Endothelial cell of umbilical vein (primary cell): ENCODE data around the gene RAD51B. TPM values are rescaled to one million over a fixed set of nuclear protein-coding genes. Genes with fewer than 3 reads are reported as not detected.
A peak's percentile ranks its signal among the peaks of the same experiment; 100 is the strongest.

Experiments used
- BruUV-seq: library from RNA; stranded (reverse); fragments of 400-500 nt; replicated peaks from 2 replicates; lab custom pipeline; 2021; lab: Mats Ljungman, UMichigan
- CTCF ChIA-PET: fragments of 300-600, 350-600 bp; sonication (Branson Sonifier 250); formaldehyde crosslinking; loops from one replicate; lab custom pipeline; 2021; ENCODE audit warnings: antibody characterized with exemption, inconsistent platforms; lab: Charles Lee
- POLR2A ChIA-PET: fragments of 300-600, 350-600 bp; sonication (Branson Sonifier 250); formaldehyde crosslinking; loops from one replicate; lab custom pipeline; 2021; ENCODE audit warnings: antibody characterized with exemption, inconsistent platforms; lab: Charles Lee
- DNase-seq: peaks from one replicate; pipeline ENCODE4 v3.0.0-alpha.2; 2011; ENCODE audit warnings: low read depth, low spot score
- FAIRE-seq: peaks from 2 replicates; lab custom pipeline; 2011; peaks lifted over from hg19 to GRCh38; lab: Jason Lieb, UNC
- H2AFZ ChIP-seq: 2 replicates; pipeline ENCODE4 v1.6.0; 2012; ENCODE audit warnings: low read depth, low read length, control low read depth, inconsistent platforms
- H3K27ac ChIP-seq: 2 replicates; pipeline ENCODE4 v1.5.1; 2011; ENCODE audit warnings: low read depth, mild to moderate bottlenecking, control low read depth, low read length, moderate library complexity; ENCODE audit not compliant: insufficient read depth
- H3K27me3 ChIP-seq, 2 experiments: 2 replicates each; pipeline versions ENCODE4 v1.6.0 to v1.6.1; 2011; ENCODE audit warnings: low read length in 2 of 2, mixed read lengths in 1 of 2; ENCODE audit not compliant: control insufficient read depth in 2 of 2, insufficient read depth in 2 of 2
- H3K36me3 ChIP-seq, 2 experiments: 2 replicates in 1 of 2; 3 replicates in 1 of 2; pipeline ENCODE4 v1.5.1; 2011; ENCODE audit warnings: low read length in 2 of 2, mild to moderate bottlenecking in 1 of 2, moderate library complexity in 1 of 2; ENCODE audit not compliant: control insufficient read depth in 2 of 2, insufficient read depth in 2 of 2; ENCODE audit errors: extremely low read depth in 1 of 2
- H3K4me1 ChIP-seq: 3 replicates; pipeline ENCODE4 v1.5.1; 2011; ENCODE audit warnings: mild to moderate bottlenecking, low read length; ENCODE audit not compliant: control insufficient read depth, insufficient read depth; ENCODE audit errors: extremely low read depth
- H3K4me2 ChIP-seq: 2 replicates; pipeline ENCODE4 v1.6.1; 2011; ENCODE audit warnings: low read length, control low read depth, mixed read lengths; ENCODE audit not compliant: insufficient read depth
- H3K4me3 ChIP-seq, 3 experiments: fragments of 200-600 bp in 1 of 3; sonication (generic), shearing (Covaris generic) in 1 of 3; replicated peaks in 1 of 3; 2 replicates each; pipeline ENCODE4 v1.5.1; 2011 to 2016; ENCODE audit warnings: control low read depth in 3 of 3, low read length in 3 of 3, mild to moderate bottlenecking in 2 of 3, inconsistent platforms in 1 of 3, low read depth in 1 of 3, moderate library complexity in 1 of 3; ENCODE audit not compliant: insufficient read depth in 1 of 3
- H3K79me2 ChIP-seq: 2 replicates; pipeline ENCODE4 v1.6.0; 2012; ENCODE audit warnings: low read length, inconsistent platforms; ENCODE audit not compliant: control insufficient read depth, insufficient read depth
- H3K9ac ChIP-seq: replicated peaks from 2 replicates; pipeline ENCODE3; 2011; ENCODE audit warnings: low read length, control low read depth; ENCODE audit not compliant: insufficient read depth; ENCODE audit errors: extremely low read depth
- H3K9me1 ChIP-seq: replicated peaks from 3 replicates; pipeline ENCODE4 v1.6.0; 2011; ENCODE audit warnings: mild to moderate bottlenecking, low read length; ENCODE audit not compliant: control insufficient read depth, insufficient read depth; ENCODE audit errors: extremely low read depth
- H3K9me3 ChIP-seq: replicated peaks from 2 replicates; pipeline ENCODE4 v1.5.1; 2012; ENCODE audit warnings: low read length, inconsistent platforms; ENCODE audit not compliant: control insufficient read depth, insufficient read depth
- H4K20me1 ChIP-seq: replicated peaks from 2 replicates; pipeline ENCODE3; 2011; ENCODE audit warnings: mild to moderate bottlenecking, low read length; ENCODE audit not compliant: control insufficient read depth, insufficient read depth; ENCODE audit errors: extremely low read depth
- EZH2 ChIP-seq: IDR thresholded peaks from 2 replicates; pipeline ENCODE4 v1.6.1; 2012; ENCODE audit warnings: borderline replicate concordance, low read depth, mild to moderate bottlenecking, moderate library complexity, low read length, inconsistent platforms; ENCODE audit not compliant: severe bottlenecking
- FOS ChIP-seq: IDR thresholded peaks from 2 replicates; pipeline ENCODE4 v1.6.1; 2011; ENCODE audit warnings: mild to moderate bottlenecking, low read length, moderate library complexity, borderline replicate concordance; ENCODE audit not compliant: insufficient read depth
- MYC ChIP-seq: IDR thresholded peaks from one replicate; pipeline ENCODE4 v1.6.1; 2011; ENCODE audit warnings: mild to moderate bottlenecking, low read depth, low read length
- POLR2A ChIP-seq: IDR thresholded peaks from 2 replicates; pipeline ENCODE4 v1.6.1; 2012; ENCODE audit warnings: low read depth, mild to moderate bottlenecking, control low read depth, low read length
- POLR2AphosphoS5 ChIP-seq: IDR thresholded peaks from 2 replicates; pipeline ENCODE4 v1.6.1; 2012; ENCODE audit warnings: low read depth, mild to moderate bottlenecking, control low read depth, low read length, moderate library complexity; ENCODE audit not compliant: insufficient read depth
- dilution Hi-C: fragments of 300-500 bp; cut with MboI; formaldehyde crosslinking; loops from one replicate; pipeline ENCODE4 v1.15.0; 2019; ENCODE audit warnings: low sequenced_read_pairs; ENCODE audit not compliant: extremely low pct_ligation_motif_present
- intact Hi-C: fragments of 100-400 bp; cut with micrococcal nuclease; formaldehyde crosslinking; loops from one replicate; pipeline ENCODE4 v1.10.0; 2022
- polyA plus RNA-seq, 4 experiments: library from polyadenylated mRNA; depleted of rRNA in 3 of 4; stranded (reverse) in 3 of 4; unstranded in 1 of 4; fragments of >200 nt; gene quantifications; 2 replicates each; pipeline versions ENCODE4 v1.2.1 to v1.2.3, GENCODE V29; 2011 to 2012; ENCODE audit warnings: missing spikeins in 1 of 4
- total RNA-seq: library from RNA; stranded (reverse); gene quantifications from 2 replicates; pipeline ENCODE4 v1.2.3, GENCODE V29; 2021
- TF ChIP-seq, protein P1 (sequence below), 2 donors: IDR thresholded peaks; 1 replicate in 1 of 2; 2 replicates in 1 of 2; pipeline ENCODE4 v1.5.1; 2011; ENCODE audit warnings: low read length in 2 of 2, mild to moderate bottlenecking in 2 of 2, moderate library complexity in 2 of 2, control low read depth in 1 of 2, inconsistent platforms in 1 of 2, low read depth in 1 of 2; ENCODE audit not compliant: insufficient read depth in 1 of 2; ENCODE audit errors: extremely low read depth in 1 of 2
- TF ChIP-seq, protein P2 (sequence below): IDR thresholded peaks from 2 replicates; pipeline ENCODE4 v1.6.1; 2011; ENCODE audit not compliant: insufficient read depth, insufficient read length

Gene RAD51B
- total and polyA plus RNA-seq, 2 donors (not counting 3 experiments of a cell fraction or from before 2014, with no cell fraction given), result 3.9 to 19.0 TPM

DNA sequence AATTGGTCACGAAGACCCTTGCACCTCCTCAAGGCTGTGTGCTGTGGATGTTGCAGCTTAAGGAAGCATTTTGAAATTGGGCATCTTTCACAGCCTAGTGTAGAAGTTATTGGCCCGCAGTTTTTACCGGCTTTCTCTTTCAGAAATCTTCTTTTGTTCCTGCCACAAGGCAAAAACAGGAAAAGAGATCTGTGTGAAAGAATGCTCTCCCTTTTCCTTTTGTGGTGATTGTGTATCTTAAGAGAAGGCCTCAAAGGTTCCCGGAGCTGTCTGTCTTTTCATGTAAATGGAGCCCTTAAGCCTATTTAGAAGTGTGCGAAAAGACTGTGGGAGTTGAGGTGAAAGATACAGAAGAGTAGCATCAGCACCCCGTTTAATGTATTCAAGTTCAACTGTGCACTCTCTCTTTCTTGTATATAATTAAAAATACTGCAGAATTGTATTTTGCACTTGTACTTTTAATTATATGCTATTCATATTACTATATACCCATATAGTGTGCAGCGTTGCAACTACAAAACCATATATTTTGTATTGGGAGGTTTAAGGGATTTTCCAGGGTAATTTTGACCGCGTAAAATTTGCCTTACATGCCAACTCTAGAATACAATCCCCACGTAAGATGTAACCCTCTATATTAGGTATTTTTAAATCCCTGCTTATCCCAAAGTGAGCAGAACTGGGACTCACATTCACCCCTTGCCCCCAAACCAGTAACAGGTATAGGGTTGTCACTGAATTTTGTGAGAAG is 441.7 kb downstream of the RAD51B start:
- Histone ChIP-seq H4K20me1 (no peaks in the 10 kb centered on the region), H3K4me2 (peak overlapping the region; percentile 20), H3K9me1 (peaks cover 2% of the 10 kb centered on the region), H3K4me3 (no peak overlapping the region), H3K4me1 (peaks cover 24% of the 10 kb centered on the region), H3K27me3 (no peaks in the 10 kb centered on the region), H3K36me3 (no peaks in the 10 kb centered on the region), H3K79me2 (no peaks in the 10 kb centered on the region), H3K27ac (peak overlapping the region; percentile 5), H3K9ac (no peak overlapping the region), H2AFZ (peak overlapping the region; percentile 39), H3K9me3 (no peaks in the 10 kb centered on the region)
- TF ChIP-seq, protein P1, sequence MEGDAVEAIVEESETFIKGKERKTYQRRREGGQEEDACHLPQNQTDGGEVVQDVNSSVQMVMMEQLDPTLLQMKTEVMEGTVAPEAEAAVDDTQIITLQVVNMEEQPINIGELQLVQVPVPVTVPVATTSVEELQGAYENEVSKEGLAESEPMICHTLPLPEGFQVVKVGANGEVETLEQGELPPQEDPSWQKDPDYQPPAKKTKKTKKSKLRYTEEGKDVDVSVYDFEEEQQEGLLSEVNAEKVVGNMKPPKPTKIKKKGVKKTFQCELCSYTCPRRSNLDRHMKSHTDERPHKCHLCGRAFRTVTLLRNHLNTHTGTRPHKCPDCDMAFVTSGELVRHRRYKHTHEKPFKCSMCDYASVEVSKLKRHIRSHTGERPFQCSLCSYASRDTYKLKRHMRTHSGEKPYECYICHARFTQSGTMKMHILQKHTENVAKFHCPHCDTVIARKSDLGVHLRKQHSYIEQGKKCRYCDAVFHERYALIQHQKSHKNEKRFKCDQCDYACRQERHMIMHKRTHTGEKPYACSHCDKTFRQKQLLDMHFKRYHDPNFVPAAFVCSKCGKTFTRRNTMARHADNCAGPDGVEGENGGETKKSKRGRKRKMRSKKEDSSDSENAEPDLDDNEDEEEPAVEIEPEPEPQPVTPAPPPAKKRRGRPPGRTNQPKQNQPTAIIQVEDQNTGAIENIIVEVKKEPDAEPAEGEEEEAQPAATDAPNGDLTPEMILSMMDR (IDR thresholded peaks at IDR 0.05; ENCODE audit: extremely low read depth in 1 of 2, insufficient read depth in 1 of 2, low read depth in 1 of 2, low read length in 2 of 2), result no peak
- TF ChIP-seq MYC, result no peak
- TF ChIP-seq, protein P2, sequence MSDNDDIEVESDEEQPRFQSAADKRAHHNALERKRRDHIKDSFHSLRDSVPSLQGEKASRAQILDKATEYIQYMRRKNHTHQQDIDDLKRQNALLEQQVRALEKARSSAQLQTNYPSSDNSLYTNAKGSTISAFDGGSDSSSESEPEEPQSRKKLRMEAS, result no peak
- no peak for TF ChIP-seq FOS
- no peak for TF ChIP-seq POLR2AphosphoS5
- no peak for TF ChIP-seq EZH2
- TF ChIP-seq POLR2A, result no peak
- intact Hi-C loops (no loop called here), dilution Hi-C loops (no loop called here)
- peak; percentile 67 for DNase-seq
- peak; percentile 56 for FAIRE-seq
- CTCF ChIA-PET, result interaction anchor here (1.3 kb wide), 1 partner anchor 11 kb away, joined by 3 read pairs; no protein-coding TSS in a partner anchor
- BruUV-seq, result no TSS peak
- POLR2A ChIA-PET, result no interaction called here
